HCT116 (cell line): ENCODE measurements around the gene KRTAP12-2.

ENCODE experiments used
- CTCF ChIP-seq, 3 experiments: fragments of 200-600 bp in 1 of 3; sonication (generic) in 1 of 3; IDR thresholded peaks in 2 of 3; conservative IDR thresholded peaks in 1 of 3; 2 replicates each; pipeline ENCODE4 v1.5.1; 2012 to 2017; ENCODE audit warnings: low read depth in 2 of 3, low read length in 2 of 3, antibody characterized with exemption in 1 of 3, borderline replicate concordance in 1 of 3, control low read depth in 1 of 3, mild to moderate bottlenecking in 1 of 3, mixed read lengths in 1 of 3, mixed run types in 1 of 3, moderate library complexity in 1 of 3; ENCODE audit not compliant: insufficient read depth in 1 of 3
- EGR1 ChIP-seq: IDR thresholded peaks from 2 replicates; pipeline ENCODE4 v1.6.1; 2012; ENCODE audit warnings: low read depth
- ELF1 ChIP-seq: IDR thresholded peaks from 2 replicates; pipeline ENCODE4 v1.6.1; 2012; ENCODE audit warnings: low read depth, borderline replicate concordance
- EZH2 ChIP-seq: fragments of 200-600 bp; sonication (generic); IDR thresholded peaks from 2 replicates; pipeline ENCODE4 v1.6.1; 2017; ENCODE audit warnings: antibody characterized with exemption, mixed run types
- EZH2phosphoT487 ChIP-seq: fragments of 200-600 bp; IDR thresholded peaks from 2 replicates; pipeline ENCODE4 v1.6.1; 2018; ENCODE audit warnings: antibody characterized with exemption, borderline replicate concordance
- POLR2A ChIP-seq: IDR thresholded peaks from 2 replicates; pipeline ENCODE4 v1.7.0; 2011; ENCODE audit warnings: borderline replicate concordance; ENCODE audit not compliant: insufficient read depth, insufficient read length; ENCODE audit errors: extremely low read depth
- POLR2AphosphoS5 ChIP-seq: IDR thresholded peaks from 2 replicates; pipeline ENCODE4 v1.6.1; 2011; ENCODE audit warnings: mild to moderate bottlenecking, low read depth, low read length, moderate library complexity
- SIN3A ChIP-seq: IDR thresholded peaks from 2 replicates; pipeline ENCODE4 v1.6.1; 2012; ENCODE audit warnings: low read depth
- SP1 ChIP-seq: IDR thresholded peaks from 2 replicates; pipeline ENCODE4 v1.6.1; 2012; ENCODE audit warnings: low read depth
- SRF ChIP-seq: IDR thresholded peaks from 2 replicates; pipeline ENCODE4 v1.6.1; 2012; ENCODE audit warnings: low read depth
- ZNF274 ChIP-seq: fragments of 200-500 bp; sonication (Bioruptor generic); IDR thresholded peaks from 2 replicates; pipeline ENCODE4 v1.6.1; 2014; ENCODE audit warnings: mild to moderate bottlenecking, low read depth, low read length, inconsistent platforms
- TF ChIP-seq, protein P1 (sequence below): IDR thresholded peaks from 2 replicates; pipeline ENCODE4 v1.6.1; 2012
- TF ChIP-seq, protein P2 (sequence below): IDR thresholded peaks from 2 replicates; pipeline ENCODE4 v1.6.1; 2012; ENCODE audit warnings: low read depth
- TF ChIP-seq, protein P3 (sequence below): IDR thresholded peaks from 2 replicates; pipeline ENCODE4 v1.6.1; 2011; ENCODE audit warnings: mild to moderate bottlenecking, low read length, moderate library complexity; ENCODE audit not compliant: insufficient replicate concordance; ENCODE audit errors: extremely low read depth

DNA sequence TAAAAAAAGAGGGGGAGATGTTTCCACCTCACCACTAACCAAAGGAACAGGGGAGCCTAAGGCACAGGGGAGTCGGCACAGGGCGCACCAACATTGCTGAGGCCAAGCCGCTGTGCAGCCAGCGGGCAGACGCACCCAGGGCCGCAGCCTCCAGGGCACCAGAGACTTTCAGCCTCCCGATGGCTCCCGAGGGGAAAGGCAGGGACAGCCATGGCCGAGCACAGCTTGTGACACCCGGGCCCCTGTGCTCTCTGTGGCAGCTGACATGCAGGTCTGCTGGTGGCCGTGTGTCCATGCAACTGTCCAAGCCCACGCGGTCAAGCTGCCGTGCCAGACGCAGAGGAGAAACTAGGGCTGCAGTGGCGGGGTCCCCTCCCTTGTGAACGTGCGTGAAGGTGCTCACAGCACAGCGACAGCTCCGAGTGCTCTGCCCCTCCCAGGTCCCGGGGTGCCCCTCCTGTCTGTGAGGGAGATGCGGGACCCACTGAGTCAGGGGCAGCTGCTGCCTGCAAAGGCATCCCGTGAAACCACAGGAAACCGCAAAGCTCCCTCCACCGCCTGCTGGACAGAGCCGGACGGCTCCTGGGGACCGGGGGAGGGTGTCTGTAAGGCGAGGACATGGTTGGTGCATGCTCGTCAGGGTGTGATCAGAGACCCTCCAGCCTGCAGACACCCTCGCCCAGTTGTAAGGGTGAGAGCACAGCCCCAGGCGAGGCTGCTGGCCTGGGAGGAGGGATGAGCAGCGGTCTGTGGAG is 18.0 kb downstream of the KRTAP12-2 start:
- TF ChIP-seq, protein P1, sequence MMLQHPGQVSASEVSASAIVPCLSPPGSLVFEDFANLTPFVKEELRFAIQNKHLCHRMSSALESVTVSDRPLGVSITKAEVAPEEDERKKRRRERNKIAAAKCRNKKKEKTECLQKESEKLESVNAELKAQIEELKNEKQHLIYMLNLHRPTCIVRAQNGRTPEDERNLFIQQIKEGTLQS = no peak
- no peak for TF ChIP-seq CTCF (IDR thresholded peaks at IDR 0.05 in 2 of 3, conservative IDR thresholded peaks at IDR 0.05 in 1 of 3; ENCODE audit: borderline replicate concordance in 1 of 3, insufficient read depth in 1 of 3, low read depth in 2 of 3, low read length in 2 of 3)
- no peak for TF ChIP-seq POLR2AphosphoS5
- TF ChIP-seq POLR2A = no peak
- no peak for TF ChIP-seq EZH2phosphoT487
- no peak for TF ChIP-seq EZH2
- no peak for TF ChIP-seq SRF
- TF ChIP-seq EGR1 = no peak
- no peak for TF ChIP-seq ELF1
- TF ChIP-seq ZNF274 = no peak
- TF ChIP-seq SP1 = no peak
- TF ChIP-seq, protein P2, sequence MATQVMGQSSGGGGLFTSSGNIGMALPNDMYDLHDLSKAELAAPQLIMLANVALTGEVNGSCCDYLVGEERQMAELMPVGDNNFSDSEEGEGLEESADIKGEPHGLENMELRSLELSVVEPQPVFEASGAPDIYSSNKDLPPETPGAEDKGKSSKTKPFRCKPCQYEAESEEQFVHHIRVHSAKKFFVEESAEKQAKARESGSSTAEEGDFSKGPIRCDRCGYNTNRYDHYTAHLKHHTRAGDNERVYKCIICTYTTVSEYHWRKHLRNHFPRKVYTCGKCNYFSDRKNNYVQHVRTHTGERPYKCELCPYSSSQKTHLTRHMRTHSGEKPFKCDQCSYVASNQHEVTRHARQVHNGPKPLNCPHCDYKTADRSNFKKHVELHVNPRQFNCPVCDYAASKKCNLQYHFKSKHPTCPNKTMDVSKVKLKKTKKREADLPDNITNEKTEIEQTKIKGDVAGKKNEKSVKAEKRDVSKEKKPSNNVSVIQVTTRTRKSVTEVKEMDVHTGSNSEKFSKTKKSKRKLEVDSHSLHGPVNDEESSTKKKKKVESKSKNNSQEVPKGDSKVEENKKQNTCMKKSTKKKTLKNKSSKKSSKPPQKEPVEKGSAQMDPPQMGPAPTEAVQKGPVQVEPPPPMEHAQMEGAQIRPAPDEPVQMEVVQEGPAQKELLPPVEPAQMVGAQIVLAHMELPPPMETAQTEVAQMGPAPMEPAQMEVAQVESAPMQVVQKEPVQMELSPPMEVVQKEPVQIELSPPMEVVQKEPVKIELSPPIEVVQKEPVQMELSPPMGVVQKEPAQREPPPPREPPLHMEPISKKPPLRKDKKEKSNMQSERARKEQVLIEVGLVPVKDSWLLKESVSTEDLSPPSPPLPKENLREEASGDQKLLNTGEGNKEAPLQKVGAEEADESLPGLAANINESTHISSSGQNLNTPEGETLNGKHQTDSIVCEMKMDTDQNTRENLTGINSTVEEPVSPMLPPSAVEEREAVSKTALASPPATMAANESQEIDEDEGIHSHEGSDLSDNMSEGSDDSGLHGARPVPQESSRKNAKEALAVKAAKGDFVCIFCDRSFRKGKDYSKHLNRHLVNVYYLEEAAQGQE = no peak
- TF ChIP-seq, protein P3, sequence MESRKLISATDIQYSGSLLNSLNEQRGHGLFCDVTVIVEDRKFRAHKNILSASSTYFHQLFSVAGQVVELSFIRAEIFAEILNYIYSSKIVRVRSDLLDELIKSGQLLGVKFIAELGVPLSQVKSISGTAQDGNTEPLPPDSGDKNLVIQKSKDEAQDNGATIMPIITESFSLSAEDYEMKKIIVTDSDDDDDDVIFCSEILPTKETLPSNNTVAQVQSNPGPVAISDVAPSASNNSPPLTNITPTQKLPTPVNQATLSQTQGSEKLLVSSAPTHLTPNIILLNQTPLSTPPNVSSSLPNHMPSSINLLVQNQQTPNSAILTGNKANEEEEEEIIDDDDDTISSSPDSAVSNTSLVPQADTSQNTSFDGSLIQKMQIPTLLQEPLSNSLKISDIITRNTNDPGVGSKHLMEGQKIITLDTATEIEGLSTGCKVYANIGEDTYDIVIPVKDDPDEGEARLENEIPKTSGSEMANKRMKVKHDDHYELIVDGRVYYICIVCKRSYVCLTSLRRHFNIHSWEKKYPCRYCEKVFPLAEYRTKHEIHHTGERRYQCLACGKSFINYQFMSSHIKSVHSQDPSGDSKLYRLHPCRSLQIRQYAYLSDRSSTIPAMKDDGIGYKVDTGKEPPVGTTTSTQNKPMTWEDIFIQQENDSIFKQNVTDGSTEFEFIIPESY = no peak
- TF ChIP-seq SIN3A = no peak
